DMS114 treated with DMSO at 0.1 percent for 48 hours (cell line): ENCODE data around the gene MAPKBP1.

Experiments
- DNase-seq: peaks from one replicate; lab custom pipeline; 2025; ENCODE audit not compliant: unreplicated experiment; lab: John Stamatoyannopoulos, UW

MAPKBP1 gene

DNA sequence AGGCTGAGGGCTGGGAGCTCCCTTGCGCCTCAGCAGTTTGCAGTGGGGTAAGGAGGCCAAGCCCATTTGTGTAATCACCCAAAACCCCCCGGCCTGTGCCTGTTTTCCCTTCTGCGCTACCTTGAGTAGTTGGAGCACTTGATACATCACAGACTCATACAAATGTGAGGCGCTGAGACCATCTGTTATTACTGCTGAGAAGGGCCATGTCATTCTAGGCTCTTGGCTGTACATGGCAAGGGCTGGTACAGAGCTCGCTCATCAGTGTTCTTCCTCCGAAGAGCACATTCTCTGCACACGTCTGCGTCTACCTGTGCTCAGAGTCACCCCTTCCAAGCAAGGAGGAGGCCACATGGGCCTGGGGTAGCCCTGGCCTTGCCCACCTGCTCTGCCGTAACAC, 73.7 kb downstream of the MAPKBP1 start:
- DNase-seq: no peak

GRCh38 chr15:41848631-41849030, 74.3 kb downstream of the MAPKBP1 start:
- no peak for DNase-seq

- DNase-seq: no peak
Measured at GRCh38 chr15:41849204-41849603, 74.9 kb downstream of the MAPKBP1 start.

GRCh38 chr15:41849861-41850260, 75.6 kb downstream of the MAPKBP1 start:
- no peak for DNase-seq

DNA sequence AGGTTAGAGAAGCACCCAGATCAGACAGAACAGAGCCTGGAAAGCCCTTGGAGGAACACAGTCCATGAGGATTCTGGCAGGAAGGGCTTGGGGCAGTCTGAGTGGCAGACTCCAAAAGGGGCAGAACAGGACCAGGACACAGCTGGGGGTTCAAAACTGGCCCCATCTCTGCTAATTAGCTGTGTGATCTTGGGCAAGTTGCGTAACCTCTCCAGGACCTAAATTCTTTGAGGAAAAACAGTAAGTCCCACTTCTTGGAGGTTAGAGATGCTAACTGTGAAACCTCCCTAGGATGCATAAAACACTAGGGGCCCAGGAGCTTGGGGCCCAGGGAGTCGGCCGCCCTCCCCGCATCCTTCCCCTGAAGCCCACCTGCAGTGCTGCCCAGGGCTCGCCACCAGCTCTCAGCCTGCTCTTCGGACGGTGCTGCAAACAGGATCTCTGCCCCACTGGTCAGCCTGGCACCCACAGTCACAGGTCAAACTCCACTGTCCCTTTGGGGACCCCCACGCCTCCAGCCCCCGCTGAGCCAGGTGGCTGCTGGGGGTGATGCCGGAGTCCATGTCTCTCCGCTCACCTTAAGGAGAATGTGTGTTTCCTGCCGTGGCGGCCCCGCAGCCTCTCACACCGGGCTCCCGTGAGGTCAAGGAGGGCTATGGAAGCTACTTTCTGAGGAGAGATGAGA, 76.3 kb downstream of the MAPKBP1 start:
- DNase-seq: no peak

GRCh38 chr15:41851167-41851523, 76.9 kb downstream of the MAPKBP1 start:
- no peak for DNase-seq

DNA sequence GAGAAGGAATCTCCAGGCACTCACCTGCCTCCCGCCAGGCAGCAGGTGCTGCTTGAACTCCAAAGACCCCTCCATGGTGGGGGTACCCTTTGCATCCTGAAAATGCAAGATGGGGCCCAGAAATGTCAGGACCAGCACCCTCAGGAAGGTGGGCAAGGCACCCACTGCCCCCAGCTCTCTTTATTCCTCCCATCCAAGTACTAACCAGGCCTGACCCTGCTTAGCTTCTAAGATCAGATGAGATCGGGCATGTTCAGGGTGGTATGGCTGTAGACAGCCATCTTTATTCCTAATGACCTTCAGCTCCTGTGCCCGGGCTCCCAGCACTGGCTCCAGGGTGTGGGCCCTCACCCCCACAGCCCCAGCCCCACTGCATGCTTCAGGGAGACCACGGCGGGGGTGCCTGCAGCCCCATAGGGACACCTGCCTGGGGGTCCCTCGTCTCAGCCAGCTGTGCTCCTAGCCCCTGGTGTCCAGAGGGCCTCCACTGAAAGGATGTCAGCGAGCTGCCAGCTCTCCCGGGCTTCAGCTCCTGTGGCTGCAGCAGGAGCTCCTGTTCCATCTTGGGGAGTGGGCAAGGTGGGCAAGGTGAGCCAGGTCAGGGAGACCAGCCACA, 77.6 kb downstream of the MAPKBP1 start:
- DNase-seq: no peak

GRCh38 chr15:41852736-41853590, 78.7 kb downstream of the MAPKBP1 start:
- DNase-seq: no peak

GRCh38 chr15:41853831-41854230, 79.5 kb downstream of the MAPKBP1 start:
- no peak for DNase-seq

- no peak for DNase-seq
Measured at GRCh38 chr15:41854443-41854842, 80.2 kb downstream of the MAPKBP1 start.

DNA sequence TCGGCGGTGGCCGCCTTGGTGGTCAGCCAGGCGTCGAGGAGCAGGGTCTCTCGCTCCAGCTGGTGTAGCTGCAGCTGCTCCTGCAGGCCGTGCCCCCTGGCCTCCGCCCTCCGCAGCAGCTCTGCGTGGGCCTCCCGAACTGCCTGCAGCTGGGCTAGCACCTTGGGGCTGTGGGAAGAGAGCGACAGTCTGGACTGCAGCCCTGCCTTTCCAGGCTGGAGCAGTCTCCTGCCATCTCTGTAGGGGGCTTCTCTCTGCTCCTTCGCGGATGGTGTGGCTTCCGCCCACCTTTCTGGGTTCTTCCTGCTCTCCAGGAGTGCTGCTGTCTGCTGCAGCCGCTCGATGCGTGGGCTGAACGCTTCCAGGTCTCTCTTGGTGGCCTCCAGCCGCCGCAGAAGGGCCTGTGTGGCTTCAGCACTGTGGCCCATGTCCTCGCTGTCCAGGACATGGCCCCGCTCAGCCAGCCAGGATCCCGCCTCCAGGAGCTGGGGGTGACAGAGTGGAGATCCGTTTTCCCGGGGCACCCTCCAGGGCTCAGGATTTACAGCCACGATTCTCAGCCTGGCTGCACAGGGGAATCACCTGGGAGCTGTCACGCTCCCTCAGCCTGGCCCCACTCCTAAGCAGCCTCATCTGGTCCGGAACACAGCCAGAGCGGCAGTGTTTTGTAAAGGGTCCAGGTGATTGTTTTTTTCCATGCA, 81.1 kb downstream of the MAPKBP1 start:
- DNase-seq: no peak

- no peak for DNase-seq
Measured at GRCh38 chr15:41856262-41856661, 82.0 kb downstream of the MAPKBP1 start.

DNA sequence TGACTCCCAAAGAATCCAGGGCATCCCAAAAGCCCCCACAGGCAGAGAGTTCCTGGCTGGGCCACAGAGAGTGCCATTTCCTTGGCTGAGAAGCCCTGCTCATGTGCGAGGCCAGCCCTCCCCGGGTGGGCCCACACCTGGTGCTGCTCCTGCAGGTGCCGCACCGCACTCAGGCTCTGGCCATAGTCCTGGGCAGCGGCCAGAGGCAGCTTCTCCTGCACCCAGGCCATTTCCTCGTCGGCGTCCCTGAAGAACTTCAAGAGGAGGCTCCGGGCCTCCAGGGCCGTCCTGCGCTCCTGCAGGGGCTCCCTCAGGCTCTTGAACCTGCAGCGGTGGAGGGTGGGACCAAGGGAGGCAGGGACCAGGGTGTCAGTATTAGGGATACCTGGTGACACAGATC, 82.4 kb downstream of the MAPKBP1 start:
- DNase-seq: no peak

GRCh38 chr15:41857316-41857715, 83.0 kb downstream of the MAPKBP1 start:
- DNase-seq: no peak

- DNase-seq: no peak
Measured at GRCh38 chr15:41858756-41859155, 84.5 kb downstream of the MAPKBP1 start.

- DNase-seq: no peak
Measured at GRCh38 chr15:41860049-41860828, 86.0 kb downstream of the MAPKBP1 start.

GRCh38 chr15:41861736-41862356, 87.6 kb downstream of the MAPKBP1 start:
- no peak for DNase-seq

- DNase-seq: no peak
Measured at GRCh38 chr15:41862515-41863116, 88.3 kb downstream of the MAPKBP1 start.

- no peak for DNase-seq
Measured at GRCh38 chr15:41865490-41866055, 91.3 kb downstream of the MAPKBP1 start.
